Loucy (cell line): ENCODE results near the gene ANGPTL2.

ENCODE experiments used
- H2AFZ ChIP-seq: fragments of 200-600 bp; sonication (generic); 2 replicates; pipeline ENCODE4 v1.6.0; 2016; ENCODE audit warnings: antibody characterized with exemption, mild to moderate bottlenecking, low read length, moderate library complexity
- H3F3A ChIP-seq: fragments of 200-600 bp; 2 replicates; pipeline ENCODE4 v1.6.0; 2016; ENCODE audit warnings: antibody characterized with exemption, low read depth, mild to moderate bottlenecking
- H3K27me3 ChIP-seq: fragments of 200-600 bp; sonication (generic); 2 replicates; pipeline ENCODE4 v1.6.1; 2014; ENCODE audit warnings: low read length, mild to moderate bottlenecking; ENCODE audit not compliant: insufficient read depth, poor library complexity, severe bottlenecking
- H3K36me3 ChIP-seq: fragments of 200-600 bp; sonication (generic); 2 replicates; pipeline ENCODE4 v1.6.1; 2016; ENCODE audit warnings: low read length; ENCODE audit not compliant: insufficient read depth
- H3K4me1 ChIP-seq: fragments of 200-600 bp; sonication (generic); 2 replicates; pipeline ENCODE4 v1.5.1; 2014; ENCODE audit warnings: low read length, mild to moderate bottlenecking; ENCODE audit not compliant: insufficient read depth, poor library complexity, severe bottlenecking
- H3K4me2 ChIP-seq: fragments of 200-600 bp; sonication (generic); 2 replicates; pipeline ENCODE4 v1.6.0; 2014; ENCODE audit warnings: antibody characterized with exemption, low read length, low read depth, mild to moderate bottlenecking; ENCODE audit not compliant: poor library complexity, severe bottlenecking
- H3K4me3 ChIP-seq: fragments of 200-600 bp; sonication (generic); 2 replicates; pipeline ENCODE4 v1.5.1; 2014; ENCODE audit warnings: low read length, mild to moderate bottlenecking, mixed read lengths; ENCODE audit not compliant: poor library complexity, severe bottlenecking
- H3K79me2 ChIP-seq: fragments of 200-600 bp; sonication (generic); 2 replicates; pipeline ENCODE4 v1.6.1; 2014; ENCODE audit warnings: low read length; ENCODE audit not compliant: insufficient read depth
- H3K9ac ChIP-seq: fragments of 200-600 bp; sonication (generic); 2 replicates; pipeline ENCODE4 v1.6.0; 2014; ENCODE audit warnings: mild to moderate bottlenecking, low read depth, low read length, moderate library complexity; ENCODE audit not compliant: poor library complexity, severe bottlenecking
- H3K9me2 ChIP-seq: fragments of 200-600 bp; sonication (generic); replicated peaks from 2 replicates; pipeline ENCODE4 v1.6.1; 2016; ENCODE audit warnings: low read depth, low read length, mixed read lengths
- H3K9me3 ChIP-seq: fragments of 200-600 bp; sonication (generic); 2 replicates; pipeline ENCODE4 v1.6.1; 2014; ENCODE audit warnings: mild to moderate bottlenecking, antibody characterized with exemption, low read length, low read depth; ENCODE audit not compliant: insufficient read depth
- H4K20me1 ChIP-seq: fragments of 200-600 bp; sonication (generic); 2 replicates; pipeline ENCODE4 v1.6.0; 2014; ENCODE audit warnings: antibody characterized with exemption, low read length, mild to moderate bottlenecking; ENCODE audit not compliant: insufficient read depth, poor library complexity, severe bottlenecking
- EZH2phosphoT487 ChIP-seq: fragments of 200-600 bp; IDR thresholded peaks from 2 replicates; pipeline ENCODE4 v1.6.1; 2018; ENCODE audit warnings: antibody characterized with exemption, mild to moderate bottlenecking, moderate library complexity, borderline replicate concordance
- TF ChIP-seq, protein P1 (sequence below): fragments of 200-600 bp; sonication (generic); conservative IDR thresholded peaks from 2 replicates; pipeline ENCODE4 v1.5.1; 2014; ENCODE audit warnings: mild to moderate bottlenecking, antibody characterized with exemption, low read length

Gene ANGPTL2

DNA sequence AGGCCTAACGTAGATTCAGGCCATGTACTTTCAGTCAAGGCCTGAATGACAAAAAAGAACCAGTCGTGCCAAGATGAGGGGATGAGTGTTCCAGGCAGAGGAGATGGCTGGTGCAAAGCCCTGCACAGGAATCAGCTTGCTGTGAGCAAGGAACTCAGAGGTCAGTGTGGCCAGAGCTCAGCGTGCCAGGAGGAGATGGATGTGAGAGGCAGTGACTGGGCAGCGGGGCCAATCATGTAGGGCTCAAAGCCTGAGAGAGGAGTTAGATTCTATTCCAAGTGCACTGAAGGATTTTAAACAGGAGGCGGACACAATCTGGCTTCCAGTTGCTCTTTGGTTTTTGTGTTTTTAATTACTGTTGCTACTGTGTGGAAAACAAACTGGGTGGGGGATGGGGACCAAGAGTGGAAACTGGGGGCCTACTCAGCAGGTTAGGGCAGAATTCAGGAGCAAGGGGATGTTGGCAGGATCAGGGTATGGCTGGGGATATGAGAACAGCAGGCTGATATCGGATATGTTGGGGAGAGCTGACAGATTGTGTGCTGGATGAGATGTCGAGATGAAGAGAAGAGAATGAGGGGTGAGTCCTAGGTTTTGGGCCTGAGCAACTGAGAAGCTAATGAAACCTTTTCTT lies 64.3 kb downstream of the ANGPTL2 start:
- no peak overlapping the region for H3K4me2 ChIP-seq
- H3K9me2 ChIP-seq: no peaks in the 10 kb centered on the region
- H3K27me3 ChIP-seq: no peaks in the 10 kb centered on the region
- no peak for TF ChIP-seq EZH2phosphoT487
- TF ChIP-seq, protein P1, sequence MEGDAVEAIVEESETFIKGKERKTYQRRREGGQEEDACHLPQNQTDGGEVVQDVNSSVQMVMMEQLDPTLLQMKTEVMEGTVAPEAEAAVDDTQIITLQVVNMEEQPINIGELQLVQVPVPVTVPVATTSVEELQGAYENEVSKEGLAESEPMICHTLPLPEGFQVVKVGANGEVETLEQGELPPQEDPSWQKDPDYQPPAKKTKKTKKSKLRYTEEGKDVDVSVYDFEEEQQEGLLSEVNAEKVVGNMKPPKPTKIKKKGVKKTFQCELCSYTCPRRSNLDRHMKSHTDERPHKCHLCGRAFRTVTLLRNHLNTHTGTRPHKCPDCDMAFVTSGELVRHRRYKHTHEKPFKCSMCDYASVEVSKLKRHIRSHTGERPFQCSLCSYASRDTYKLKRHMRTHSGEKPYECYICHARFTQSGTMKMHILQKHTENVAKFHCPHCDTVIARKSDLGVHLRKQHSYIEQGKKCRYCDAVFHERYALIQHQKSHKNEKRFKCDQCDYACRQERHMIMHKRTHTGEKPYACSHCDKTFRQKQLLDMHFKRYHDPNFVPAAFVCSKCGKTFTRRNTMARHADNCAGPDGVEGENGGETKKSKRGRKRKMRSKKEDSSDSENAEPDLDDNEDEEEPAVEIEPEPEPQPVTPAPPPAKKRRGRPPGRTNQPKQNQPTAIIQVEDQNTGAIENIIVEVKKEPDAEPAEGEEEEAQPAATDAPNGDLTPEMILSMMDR: no peak
- no peaks in the 10 kb centered on the region; the same call in 1 of the 2 replicates for H3K36me3 ChIP-seq
- H2AFZ ChIP-seq: no peak overlapping the region
- H3K9me3 ChIP-seq: no peaks in the 10 kb centered on the region
- no peak overlapping the region for H3K9ac ChIP-seq
- H4K20me1 ChIP-seq: no peaks in the 10 kb centered on the region
- no peaks in the 10 kb centered on the region for H3K4me1 ChIP-seq
- H3K4me3 ChIP-seq: no peak overlapping the region
- no peaks in the 10 kb centered on the region for H3F3A ChIP-seq
- no peaks in the 10 kb centered on the region for H3K79me2 ChIP-seq

DNA sequence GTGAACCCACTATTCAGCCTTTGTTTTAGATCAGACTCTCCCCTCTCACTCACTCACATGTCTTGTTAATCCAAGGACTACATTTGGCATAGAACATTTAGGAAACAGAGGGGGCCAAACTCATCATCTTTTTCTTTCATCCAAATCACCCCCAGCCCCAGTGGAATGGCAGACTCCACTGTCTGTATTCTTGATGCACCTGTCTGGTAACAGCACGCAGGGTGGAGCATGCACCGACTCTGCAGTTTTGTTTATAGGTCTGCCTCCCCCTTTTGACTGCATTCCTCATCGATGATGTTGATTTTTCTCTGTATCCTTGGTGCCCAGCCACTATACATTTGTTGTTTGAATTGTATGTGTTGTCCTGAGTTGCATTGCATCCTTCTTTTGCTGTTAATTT lies 66.0 kb downstream of the ANGPTL2 start:
- H3K27me3 ChIP-seq: no peaks in the 10 kb centered on the region
- no peaks in the 10 kb centered on the region for H3K9me3 ChIP-seq
- no peaks in the 10 kb centered on the region; the same call in 1 of the 2 replicates for H3K36me3 ChIP-seq
- H3F3A ChIP-seq: no peaks in the 10 kb centered on the region
- no peaks in the 10 kb centered on the region for H4K20me1 ChIP-seq
- no peak overlapping the region for H2AFZ ChIP-seq
- H3K4me3 ChIP-seq: no peak overlapping the region
- H3K79me2 ChIP-seq: no peaks in the 10 kb centered on the region
- H3K4me1 ChIP-seq: no peaks in the 10 kb centered on the region
- H3K4me2 ChIP-seq: no peak overlapping the region
- TF ChIP-seq, protein P1: no peak
- TF ChIP-seq EZH2phosphoT487: no peak
- no peak overlapping the region for H3K9ac ChIP-seq
- no peaks in the 10 kb centered on the region for H3K9me2 ChIP-seq

DNA sequence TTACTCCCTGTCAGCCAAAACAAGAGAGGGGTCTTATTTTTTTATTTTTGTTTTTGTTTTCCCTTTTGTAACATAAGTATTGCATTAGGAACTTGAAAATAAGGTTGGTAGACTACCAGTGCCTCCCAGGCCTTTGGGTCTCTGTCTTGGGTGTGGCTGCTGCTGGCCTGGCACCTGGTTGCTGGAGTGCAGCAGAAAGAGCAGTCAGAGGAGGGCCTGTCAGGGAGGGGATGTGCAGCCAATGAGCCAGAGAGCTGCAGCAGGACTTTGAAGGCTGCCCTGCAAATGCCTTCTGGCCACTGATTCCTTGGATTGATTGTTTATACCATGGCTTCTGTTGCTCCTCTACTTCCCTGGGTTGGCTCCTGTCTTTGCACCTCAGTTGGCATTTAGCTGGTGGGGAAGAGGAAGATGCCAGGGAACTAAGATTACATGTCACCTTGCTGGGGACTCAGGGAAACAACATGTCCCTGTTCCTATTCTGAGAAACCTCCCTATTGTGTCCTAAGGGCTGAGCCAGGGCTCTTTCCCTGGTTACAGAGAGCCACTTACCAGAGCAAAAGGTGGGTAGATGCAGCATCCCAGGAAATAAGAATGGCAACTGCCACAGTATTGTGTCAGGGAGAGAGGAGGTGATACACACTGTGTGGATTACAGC lies 66.6 kb downstream of the ANGPTL2 start:
- Histone ChIP-seq H3K79me2 (no peaks in the 10 kb centered on the region), H3K9me2 (no peaks in the 10 kb centered on the region), H2AFZ (no peak overlapping the region), H3K27me3 (no peaks in the 10 kb centered on the region), H3K4me1 (no peaks in the 10 kb centered on the region), H3K4me2 (no peak overlapping the region), H3K9me3 (no peaks in the 10 kb centered on the region), H3K9ac (no peak overlapping the region), H3K36me3 (no peaks in the 10 kb centered on the region; the same call in 1 of the 2 replicates), H3K4me3 (no peak overlapping the region), H3F3A (no peaks in the 10 kb centered on the region), H4K20me1 (no peaks in the 10 kb centered on the region)
- TF ChIP-seq, protein P1: no peak
- no peak for TF ChIP-seq EZH2phosphoT487
